ENCODE data around the gene MAGIX. TPM values are rescaled to one million over a fixed set of nuclear protein-coding genes. Genes with fewer than 3 reads are reported as not detected.
A peak's percentile ranks its signal among the peaks of the same experiment; 100 is the strongest.

MAGIX gene
- total and polyA plus RNA-seq, 2 of the 4 experiments (the other 2 are of a cell fraction), result 0.72 to 1.1 TPM

DNA sequence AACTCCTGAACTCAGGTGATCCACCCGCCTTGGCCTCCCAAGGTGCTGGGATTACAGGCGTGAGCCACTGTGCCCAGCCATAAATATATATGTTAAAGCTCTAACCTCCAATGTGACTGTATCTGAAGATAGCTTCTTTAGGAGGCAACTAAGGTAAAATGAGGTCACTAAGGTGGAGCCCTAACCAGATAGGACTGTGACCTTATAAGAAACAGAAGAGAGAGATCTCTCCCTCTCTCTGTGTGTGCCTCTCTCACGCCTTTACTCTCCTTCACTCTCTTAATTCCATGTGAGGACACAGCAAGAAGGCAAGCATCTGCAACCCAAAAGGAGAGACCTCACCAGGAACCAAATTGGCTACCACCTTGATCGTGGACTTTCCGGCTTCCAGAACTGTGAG, 926 bp upstream of the MAGIX start:
- Histone ChIP-seq H3K4me1 (ENCODE audit: control insufficient read depth, insufficient read depth, low read length) (peaks cover 4% of the 10 kb centered on the region), H3K4ac (ENCODE audit: low read depth, low read length) (no peak overlapping the region), H4K8ac (ENCODE audit: low read depth in 2 of 2, low read length in 2 of 2) (no peak overlapping the region), H3K18ac (ENCODE audit: low read depth, low read length) (no peak overlapping the region), H3K9ac (ENCODE audit: low read depth, low read length) (no peak overlapping the region), H2AFZ (replicated peaks; ENCODE audit: low read length, poor library complexity) (peak overlapping the region; percentile 32), H2BK15ac (ENCODE audit: low read depth, low read length) (no peak overlapping the region), H3K23ac (ENCODE audit: low read depth, low read length) (no peak overlapping the region), H3K79me1 (ENCODE audit: low read depth in 1 of 2, low read length in 2 of 2) (no peaks in the 10 kb centered on the region), H3K36me3 (ENCODE audit: control insufficient read depth, insufficient read depth, low read length) (no peaks in the 10 kb centered on the region), H4K5ac (ENCODE audit: low read depth, low read length) (no peak overlapping the region), H3K14ac (replicated peaks; ENCODE audit: low read depth, low read length) (no peak overlapping the region), H3K27ac (ENCODE audit: insufficient read depth, low read length) (no peak overlapping the region), H3K4me3 (ENCODE audit: insufficient read depth, low read depth, low read length) (no peak overlapping the region), H3K4me2 (ENCODE audit: low read depth, low read length) (no peak overlapping the region), H2AK5ac (ENCODE audit: low read depth, low read length) (no peak overlapping the region; the same call in 1 of the 2 replicates), H3K9me1 (ENCODE audit: insufficient read depth, low read length) (no peaks in the 10 kb centered on the region), H2BK5ac (ENCODE audit: low read depth, low read length, poor library complexity, severe bottlenecking) (no peak overlapping the region), H2AK9ac (replicated peaks; ENCODE audit: low read depth, low read length, poor library complexity) (peak overlapping the region; percentile 28), H4K20me1 (ENCODE audit: insufficient read depth, low read length) (no peaks in the 10 kb centered on the region), H4K91ac (ENCODE audit: insufficient read depth, low read depth, low read length) (no peak overlapping the region), H2BK120ac (ENCODE audit: low read depth, low read length) (no peak overlapping the region), H3K27me3 (ENCODE audit: control insufficient read depth, insufficient read depth, low read length) (no peaks in the 10 kb centered on the region; the same call in 1 of the 2 replicates), H3K9me3 (ENCODE audit: control insufficient read depth, insufficient read depth, low read length) (no peaks in the 10 kb centered on the region), H2BK20ac (ENCODE audit: low read depth, low read length) (no peak overlapping the region), H3K56ac (ENCODE audit: extremely low read depth, insufficient read depth, low read length) (no peak overlapping the region)
- no CpG with 5 or more reads among the region's 5 CpGs for WGBS, 2 experiments (ENCODE audit: extremely low coverage in 2 of 2, insufficient read length in 1 of 2)
- POLR2A ChIA-PET (ENCODE audit: unreplicated experiment), result no interaction called here
- dilution Hi-C loops (cut with HindIII; ENCODE audit: low sequenced_read_pairs, unreplicated experiment), result no loop called here
- in situ Hi-C loops (cut with MboI; ENCODE audit: low sequenced_read_pairs), result no loop called here
- ATAC-seq (ENCODE audit: low read depth) (no peak), DNase-seq (no peak)
- BruUV-seq (replicated peaks), result no TSS peak
- CTCF ChIA-PET, result interaction anchor here (0.7 kb wide), 1 partner anchor 82 kb away, joined by 3 read pairs; the partner anchor contains the start of gene WDR45
- intact Hi-C loops (cut with micrococcal nuclease), result loop anchor here (10.0 kb wide), 1 partner anchor 87 kb away; the partner anchor contains the start of genes PRAF2 and WDR45
- TF ChIP-seq MXI1 (IDR thresholded peaks at IDR 0.05; ENCODE audit: borderline replicate concordance, low read depth, low read length), result no peak
- TF ChIP-seq NFE2L2 (IDR thresholded peaks at IDR 0.05; ENCODE audit: low read depth, low read length), result no peak
- TF ChIP-seq, protein P1, sequence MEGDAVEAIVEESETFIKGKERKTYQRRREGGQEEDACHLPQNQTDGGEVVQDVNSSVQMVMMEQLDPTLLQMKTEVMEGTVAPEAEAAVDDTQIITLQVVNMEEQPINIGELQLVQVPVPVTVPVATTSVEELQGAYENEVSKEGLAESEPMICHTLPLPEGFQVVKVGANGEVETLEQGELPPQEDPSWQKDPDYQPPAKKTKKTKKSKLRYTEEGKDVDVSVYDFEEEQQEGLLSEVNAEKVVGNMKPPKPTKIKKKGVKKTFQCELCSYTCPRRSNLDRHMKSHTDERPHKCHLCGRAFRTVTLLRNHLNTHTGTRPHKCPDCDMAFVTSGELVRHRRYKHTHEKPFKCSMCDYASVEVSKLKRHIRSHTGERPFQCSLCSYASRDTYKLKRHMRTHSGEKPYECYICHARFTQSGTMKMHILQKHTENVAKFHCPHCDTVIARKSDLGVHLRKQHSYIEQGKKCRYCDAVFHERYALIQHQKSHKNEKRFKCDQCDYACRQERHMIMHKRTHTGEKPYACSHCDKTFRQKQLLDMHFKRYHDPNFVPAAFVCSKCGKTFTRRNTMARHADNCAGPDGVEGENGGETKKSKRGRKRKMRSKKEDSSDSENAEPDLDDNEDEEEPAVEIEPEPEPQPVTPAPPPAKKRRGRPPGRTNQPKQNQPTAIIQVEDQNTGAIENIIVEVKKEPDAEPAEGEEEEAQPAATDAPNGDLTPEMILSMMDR (conservative IDR thresholded peaks at IDR 0.05; ENCODE audit: low read depth, low read length), result no peak
- TF ChIP-seq CEBPB (IDR thresholded peaks at IDR 0.05; ENCODE audit: low read depth, low read length), result no peak
- TF ChIP-seq POLR2A (IDR thresholded peaks at IDR 0.05; ENCODE audit: low read depth, low read length), result no peak
- no peak for TF ChIP-seq RAD21 (IDR thresholded peaks at IDR 0.05; ENCODE audit: low read length)
- no peak for TF ChIP-seq ELK1 (IDR thresholded peaks at IDR 0.05; ENCODE audit: borderline replicate concordance, low read depth, low read length)
- no peak for TF ChIP-seq MAFK (IDR thresholded peaks at IDR 0.05; ENCODE audit: low read depth, low read length)
